ENCODE data around the gene HABP2.

Gene HABP2

GRCh38 chr10:113552701-113553100 lies at the start of gene HABP2:
TSS of gene HABP2 (plus strand) at chr10:113553053. CDS start at chr10:113553122, 69 bp downstream.
- DNase-seq: no peak

DNA sequence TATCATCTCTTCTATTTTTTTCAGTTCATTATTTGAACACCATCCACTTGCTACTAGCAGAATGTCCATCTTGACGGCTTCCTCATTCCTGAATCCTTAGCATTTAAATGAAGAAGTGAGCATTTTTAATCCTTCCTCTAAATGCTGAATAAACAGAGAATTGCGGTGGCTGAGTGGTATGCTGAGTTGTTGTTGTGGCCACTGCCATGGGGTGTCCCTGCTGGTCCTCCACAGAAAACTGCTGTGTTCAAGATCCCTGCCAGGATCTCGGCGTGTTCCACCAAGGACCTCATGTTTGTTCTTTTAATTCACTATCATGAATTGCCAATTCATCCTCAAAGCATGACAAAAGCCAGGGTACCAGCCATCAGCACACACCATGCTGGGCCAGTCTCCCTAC lies 48.9 kb upstream of the HABP2 start:
- DNase-seq: no peak

DNA sequence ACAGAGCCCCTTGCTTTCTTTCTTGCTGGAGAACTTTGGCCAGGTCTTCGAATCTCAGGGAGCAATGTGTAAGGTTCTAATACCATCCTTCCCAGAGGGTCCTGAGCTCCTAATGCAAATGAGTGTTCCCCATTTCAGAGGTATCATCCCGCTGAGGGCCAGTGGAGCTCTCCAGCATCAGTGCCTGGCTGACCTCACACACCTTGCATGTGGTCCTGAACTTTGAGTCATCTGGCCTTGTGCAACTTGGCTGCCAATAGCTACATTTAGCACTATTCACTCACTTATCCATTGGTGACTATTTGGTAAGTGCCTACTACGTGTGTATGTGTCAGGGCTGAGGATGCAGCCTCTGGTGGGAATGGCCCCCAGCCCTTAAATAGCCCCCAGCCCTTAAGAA lies 48.4 kb upstream of the HABP2 start:
- DNase-seq: no peak

DNA sequence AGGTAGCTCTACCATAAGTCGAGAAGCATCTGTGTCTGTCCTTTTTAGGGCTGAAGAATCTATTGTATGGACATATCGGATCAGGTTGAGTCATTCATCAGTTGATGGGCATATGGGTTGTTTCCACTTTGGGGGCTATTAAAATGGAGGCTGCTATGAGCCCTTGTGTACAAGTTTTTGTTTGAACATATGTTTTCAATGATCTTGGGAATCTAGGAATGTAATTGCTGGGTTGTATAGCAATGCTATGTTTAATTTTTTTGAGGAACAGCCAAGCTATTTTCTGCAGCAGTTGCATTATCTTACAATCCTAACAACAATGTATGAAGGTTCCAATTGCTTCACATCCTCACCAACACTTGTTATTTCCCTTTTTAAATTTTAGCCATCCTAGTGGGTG lies 46.4 kb upstream of the HABP2 start:
- DNase-seq: no peak

DNA sequence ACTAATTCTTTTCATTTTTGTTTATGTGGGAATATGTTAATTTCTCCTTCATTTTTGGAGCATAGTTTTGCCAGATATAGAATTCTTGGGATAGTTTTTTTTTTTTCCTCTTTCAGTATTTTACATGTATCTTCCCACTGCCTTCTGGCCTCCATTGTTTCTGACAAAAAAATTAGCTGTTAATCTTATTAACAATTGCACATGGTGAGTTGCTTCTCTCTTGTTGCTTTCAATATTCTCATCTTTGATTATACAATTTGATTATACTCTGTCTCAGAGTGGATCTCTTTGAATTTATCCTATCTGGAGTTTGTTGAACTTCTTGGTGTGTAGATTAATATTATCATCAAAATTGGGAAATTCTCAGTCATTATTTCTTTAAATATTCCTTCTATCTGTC lies 41.4 kb upstream of the HABP2 start:
- no peak for DNase-seq

DNA sequence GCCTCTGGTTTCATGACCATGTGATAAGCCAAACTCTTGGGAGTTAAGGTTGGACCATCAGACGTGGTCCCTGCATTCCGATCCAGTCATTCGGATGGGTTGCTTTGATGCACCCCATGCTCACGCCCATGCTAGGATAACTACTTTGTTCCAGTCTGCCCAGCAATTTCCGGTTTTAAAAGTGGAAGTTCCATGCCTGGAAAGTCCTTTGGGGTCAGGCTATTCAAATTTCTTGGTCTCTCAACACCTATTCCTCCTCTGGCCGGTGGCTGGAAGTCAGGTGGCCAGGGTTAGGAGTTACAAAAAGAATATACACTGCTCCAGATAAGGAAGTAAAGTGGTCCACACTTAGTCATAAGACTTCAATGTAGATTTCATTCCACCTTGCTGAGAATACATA lies 37.7 kb upstream of the HABP2 start:
- no peak for DNase-seq

GRCh38 chr10:113515601-113516000 lies 37.3 kb upstream of the HABP2 start:
- DNase-seq: no peak

DNA sequence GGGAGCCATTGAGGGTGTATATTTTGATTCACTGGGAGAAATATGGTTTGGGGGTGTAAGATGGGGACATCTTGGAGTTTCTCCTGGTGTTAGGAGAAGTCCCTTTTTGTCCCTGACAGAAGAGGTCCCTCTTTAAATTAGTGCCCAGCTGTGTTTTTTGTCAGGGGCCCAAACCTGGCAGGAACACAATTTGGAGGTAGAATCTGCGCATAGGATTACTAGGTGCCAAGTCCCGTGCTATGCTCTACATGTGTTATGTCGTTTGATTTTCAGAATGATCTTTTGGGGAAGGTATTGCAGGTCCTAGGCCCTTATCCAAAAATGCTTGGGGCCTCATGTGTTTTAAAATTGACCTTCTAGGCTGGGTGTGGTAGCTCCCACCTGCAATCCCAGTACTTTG lies 36.8 kb upstream of the HABP2 start:
- no peak for DNase-seq

DNA sequence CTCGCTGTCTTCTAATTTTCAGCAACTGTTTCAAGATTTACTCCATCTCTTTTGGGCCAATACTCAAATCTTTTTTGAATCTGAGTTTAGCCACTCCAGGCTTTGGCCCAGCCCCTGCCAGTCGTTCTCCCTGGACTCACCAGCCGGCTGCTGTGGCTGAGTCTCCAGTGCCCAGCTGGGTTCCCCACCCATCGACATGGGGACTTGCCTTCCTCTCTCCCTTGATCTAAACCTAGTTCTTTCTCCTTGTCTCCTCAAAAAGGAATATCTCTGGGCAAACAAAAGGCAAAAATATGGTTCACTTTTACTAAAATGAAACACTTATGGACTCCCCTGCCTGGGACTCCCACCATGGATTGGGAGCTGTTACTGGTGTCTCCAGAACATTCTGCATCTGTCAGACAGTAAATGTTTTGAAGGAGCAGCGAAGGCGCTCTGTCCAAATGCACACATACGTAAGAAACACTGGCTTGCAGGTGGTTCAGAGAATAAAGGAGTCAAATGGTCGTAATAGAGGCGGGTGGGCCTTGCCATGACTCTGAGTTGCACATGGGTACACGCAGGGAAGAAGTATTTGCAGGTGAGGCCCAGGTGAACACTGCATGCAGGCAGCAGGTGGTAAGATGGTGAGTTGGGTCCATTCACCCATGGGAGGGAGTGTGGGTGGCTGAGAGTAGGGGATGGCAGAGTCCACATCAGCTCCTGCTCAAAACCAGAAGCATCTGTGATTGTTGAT lies 35.5 kb upstream of the HABP2 start:
- no peak for DNase-seq

- no peak for DNase-seq
Observed at GRCh38 chr10:113517901-113518260, 35.0 kb upstream of the HABP2 start.

- DNase-seq: no peak
Observed at GRCh38 chr10:113518415-113518814, 34.4 kb upstream of the HABP2 start.

DNA sequence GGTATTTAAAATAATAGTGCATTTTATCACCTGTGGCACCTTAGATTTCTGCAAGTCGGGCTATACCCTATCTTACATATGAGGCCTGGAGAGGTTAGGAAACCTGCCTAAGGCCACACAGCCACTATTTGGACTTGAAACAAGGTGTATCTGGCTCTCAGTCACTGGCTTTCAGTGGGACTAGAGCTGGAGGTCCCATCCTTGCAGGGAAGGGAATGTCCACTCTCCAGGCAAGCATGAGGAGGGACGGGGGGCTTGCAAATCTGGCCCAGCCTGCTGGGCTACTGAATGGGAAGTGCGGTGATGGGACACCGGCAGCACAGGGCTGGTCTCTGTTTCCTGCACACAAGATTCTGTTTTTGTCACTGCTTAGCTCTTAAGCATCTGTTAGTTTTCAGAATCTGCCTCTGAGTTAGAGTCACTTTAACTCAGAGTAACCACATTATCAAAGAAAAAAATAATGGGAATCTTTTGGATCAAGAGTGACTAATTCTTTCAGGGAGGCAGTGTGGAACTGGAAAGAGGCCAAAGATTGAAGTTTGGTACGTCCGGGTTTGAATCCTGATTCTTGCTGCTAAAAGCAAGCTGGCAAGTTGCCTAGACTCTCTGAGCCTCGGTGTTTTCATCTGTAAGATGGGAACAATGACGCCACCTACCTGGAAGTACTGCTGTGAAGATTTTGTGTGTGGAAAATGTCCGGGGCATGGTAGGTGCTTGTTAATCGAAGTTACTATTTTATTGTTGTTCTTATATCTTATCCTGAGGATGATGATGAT lies 33.8 kb upstream of the HABP2 start:
- no peak for DNase-seq

DNA sequence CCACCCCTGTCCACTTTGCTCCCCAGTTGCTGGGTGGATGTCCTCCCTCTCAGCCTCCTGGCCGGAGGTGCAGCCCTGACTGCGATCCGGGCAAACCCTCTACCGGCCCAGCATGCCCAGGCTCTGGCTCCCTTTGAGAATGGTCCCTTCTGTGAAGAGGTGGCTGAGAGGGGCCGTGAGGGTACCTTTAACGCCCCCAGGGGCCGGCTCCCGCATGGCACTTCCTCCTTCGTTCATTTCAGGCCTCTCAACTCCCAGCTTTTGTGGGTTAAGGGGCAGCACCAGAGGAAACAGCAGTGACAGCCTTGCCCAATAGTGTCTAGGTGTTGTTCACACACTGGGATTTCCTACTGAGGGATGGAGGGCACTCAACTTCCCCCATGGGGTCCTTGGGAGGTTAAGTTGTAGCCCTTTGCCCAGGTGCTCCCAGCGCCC lies 33.2 kb upstream of the HABP2 start:
- no peak for DNase-seq

DNA sequence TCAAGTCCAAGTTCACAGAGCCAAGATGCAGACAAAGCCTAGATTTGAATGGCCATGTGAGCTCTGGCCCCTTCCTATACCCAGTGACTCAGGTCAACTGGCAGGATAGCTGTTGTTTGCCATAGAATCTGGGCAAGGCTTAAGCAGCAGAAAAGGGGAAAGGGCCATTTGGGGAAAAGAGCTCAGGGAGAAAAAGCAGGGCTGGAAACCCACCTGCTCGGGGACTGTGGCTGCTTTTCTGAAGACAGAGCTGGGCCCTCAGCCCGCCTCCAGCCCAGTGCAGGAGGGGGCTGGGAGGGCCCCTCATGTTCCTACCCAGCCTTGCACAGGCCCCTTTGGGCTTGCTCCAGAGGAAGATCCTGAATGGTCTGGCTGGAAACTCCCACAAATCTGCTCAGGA lies 32.6 kb upstream of the HABP2 start:
- no peak for DNase-seq

DNA sequence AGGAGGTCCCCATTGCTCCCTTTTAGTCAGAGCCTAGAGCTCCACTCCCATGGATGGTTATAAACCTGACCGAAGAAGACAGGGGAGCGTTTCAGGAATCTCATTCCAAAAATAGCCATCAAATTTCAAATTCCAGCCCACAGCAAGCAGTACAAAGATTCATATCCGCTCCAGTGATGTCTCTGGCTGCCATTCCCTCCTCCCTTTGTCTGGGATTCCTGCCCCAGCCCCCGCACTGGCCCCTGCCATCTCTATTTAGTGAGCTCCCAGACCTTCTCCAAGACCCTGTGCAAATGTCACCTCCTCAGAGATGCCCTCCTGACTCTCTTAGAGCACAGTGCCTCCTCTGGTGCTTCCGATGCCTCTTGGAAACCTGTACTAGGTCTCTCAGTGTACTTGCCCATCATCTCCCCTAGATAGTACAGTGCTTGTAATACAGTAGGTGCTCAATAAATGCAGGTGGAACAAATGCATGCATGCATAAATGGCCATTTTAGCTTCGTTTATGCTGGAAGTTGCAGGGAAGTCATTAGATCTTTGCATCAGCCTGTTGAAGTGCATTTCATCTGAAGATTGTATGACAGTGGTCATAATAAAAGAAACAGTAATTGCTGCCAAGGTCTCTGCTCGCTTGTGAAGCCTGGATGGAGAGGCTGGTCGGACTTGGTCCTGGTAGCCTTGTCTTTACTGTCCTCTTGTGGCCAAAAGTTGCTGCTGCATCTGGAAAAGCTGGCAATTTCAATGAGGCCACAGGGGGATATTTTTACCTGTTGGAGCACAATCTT lies 32.0 kb upstream of the HABP2 start:
- DNase-seq: no peak

DNA sequence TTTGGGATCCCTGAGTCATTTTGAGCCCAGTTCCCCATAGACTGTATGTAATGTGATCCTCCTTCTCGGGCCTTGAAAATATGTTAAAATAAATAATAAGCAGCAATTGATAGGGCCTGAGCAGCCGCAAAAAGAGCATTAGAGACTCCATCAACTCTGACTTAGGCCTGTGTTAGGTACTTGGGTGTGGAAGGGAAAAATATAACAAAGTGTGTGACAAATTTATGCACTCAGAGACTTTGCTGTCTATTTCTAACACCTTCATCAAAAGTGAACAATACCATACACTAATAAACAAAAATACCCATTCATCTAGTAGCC lies 31.4 kb upstream of the HABP2 start:
- DNase-seq: no peak

DNA sequence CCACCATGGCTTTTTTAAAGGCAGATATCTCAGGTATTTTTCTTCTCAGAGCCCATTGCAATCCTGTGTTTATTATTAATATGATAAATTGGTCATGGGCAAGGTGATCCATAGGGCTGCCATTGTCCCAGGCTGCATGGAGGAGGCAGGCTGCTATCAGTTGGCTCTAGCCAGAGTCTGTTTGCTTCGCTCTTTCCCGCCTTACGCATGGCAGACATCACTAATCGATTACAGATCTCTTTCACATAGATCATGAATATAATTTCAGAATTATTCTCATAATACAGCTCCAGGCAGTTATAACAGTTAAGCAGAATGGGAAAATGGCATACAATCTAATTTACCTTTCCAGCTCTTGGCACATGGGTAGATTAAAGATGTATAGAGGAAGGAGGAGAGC lies 30.4 kb upstream of the HABP2 start:
- no peak for DNase-seq

DNA sequence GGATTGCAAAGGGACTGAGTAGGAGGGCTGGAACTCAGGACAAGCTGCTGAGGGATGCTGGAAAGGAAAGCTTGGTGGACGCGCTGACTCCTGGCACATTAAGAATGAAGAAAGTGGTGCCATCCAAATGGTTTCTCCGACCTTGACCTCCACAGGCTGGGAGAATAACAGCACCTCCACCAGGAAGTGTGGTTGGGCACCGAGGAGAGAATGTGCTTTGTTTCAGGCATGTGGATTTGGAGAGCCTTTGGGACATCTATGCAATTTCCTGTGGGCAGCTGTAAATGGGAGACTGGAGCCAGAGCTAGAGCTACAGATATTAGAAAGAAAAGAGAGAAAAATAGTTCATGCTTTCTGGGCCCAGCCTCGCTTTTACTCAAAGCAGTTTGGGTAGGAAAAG lies 29.8 kb upstream of the HABP2 start:
- DNase-seq: no peak

- no peak for DNase-seq
Observed at GRCh38 chr10:113523628-113524027, 29.2 kb upstream of the HABP2 start.

DNA sequence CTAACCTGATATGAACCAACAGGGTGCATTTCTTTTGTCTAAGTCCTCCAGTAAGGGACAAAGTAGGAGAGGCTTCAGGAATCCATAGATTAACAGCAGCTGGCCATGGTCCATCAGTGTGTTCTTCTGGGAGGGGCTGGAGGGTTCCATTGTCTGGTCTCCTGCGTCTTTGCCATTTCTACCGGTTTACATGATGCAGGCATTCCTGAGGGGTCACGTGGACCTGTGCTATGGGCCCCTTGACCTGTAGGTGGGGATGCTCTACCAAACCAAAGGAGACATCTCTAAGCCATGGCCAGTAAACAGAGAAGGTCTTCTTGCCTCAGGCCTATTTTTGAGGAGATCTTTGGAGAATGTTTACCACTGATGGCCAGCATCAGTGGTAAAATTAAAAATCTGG lies 28.7 kb upstream of the HABP2 start:
- no peak for DNase-seq

DNA sequence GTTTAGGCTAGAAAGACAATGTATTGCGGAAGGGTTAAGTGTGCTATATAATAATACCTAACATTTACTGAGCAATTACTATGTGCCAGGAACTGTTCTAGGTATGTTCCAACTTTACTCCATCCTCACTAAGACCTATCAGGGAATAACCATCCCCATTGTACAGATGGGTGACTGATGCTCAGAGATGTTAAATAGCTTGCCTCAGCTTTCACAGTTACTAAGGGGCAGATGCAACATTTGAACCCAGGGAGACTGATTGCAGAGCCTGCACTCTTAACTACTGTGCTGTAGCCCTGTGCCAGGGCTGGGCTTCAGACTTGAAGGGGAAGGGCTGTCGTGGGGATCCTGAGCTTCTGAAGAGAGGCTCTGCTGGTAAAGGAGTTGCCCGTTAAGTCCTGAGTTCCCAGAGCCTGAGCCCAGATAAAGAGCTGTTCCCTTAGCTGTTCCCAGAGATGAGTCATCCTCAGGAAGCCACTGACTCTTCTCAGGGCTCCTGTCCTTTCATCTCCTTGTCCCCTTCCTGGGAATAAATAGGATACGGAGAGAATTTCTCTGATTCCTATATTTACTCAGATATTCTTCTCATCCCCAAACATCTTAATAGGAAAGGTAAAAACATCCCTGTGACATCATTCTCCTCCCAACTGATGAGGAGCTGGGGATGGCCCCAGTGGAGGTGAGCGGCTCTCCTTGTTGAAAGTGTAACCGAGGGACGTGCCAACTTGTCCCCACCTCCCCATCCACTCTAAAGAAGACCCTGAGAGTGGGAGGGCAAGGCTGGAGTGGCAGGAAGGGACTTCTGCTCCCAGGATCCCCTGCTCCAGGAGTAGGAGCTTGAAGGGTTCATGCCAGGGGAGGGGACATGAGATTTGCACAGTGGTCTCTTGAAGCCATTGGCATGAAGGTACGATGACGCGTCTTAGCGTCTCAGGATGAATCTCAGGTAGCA lies 28.0 kb upstream of the HABP2 start:
- no peak for DNase-seq

- no peak for DNase-seq
Observed at GRCh38 chr10:113525713-113526112, 27.1 kb upstream of the HABP2 start.

Data from activated CD4-positive, alpha-beta T cell treated with anti-CD3 and anti-CD28 coated beads, Interleukin-2, amount 50 U/mL, for 4 hours (primary cell).